Kidney (tissue), 14 donors: ENCODE data around the gene ALOX5AP. TPM values are rescaled to one million over a fixed set of nuclear protein-coding genes. Genes with fewer than 3 reads are reported as not detected.

Experiments used
- DNase-seq, 5 donors: peaks; one replicate each; pipeline ENCODE4 v3.0.0-alpha.2; 2013 to 2020
- FAIRE-seq: peaks from 2 replicates; lab custom pipeline; 2012; peaks lifted over from hg19 to GRCh38; lab: Jason Lieb, UNC
- H3K27ac ChIP-seq, 2 donors: one replicate each; pipeline ENCODE4 v1.7.0; 2013; ENCODE audit warnings: low read depth in 2 of 2, low read length in 2 of 2, inconsistent platforms in 1 of 2
- H3K27me3 ChIP-seq: one replicate; pipeline ENCODE4 v1.7.1; 2013; ENCODE audit warnings: low read length, inconsistent platforms; ENCODE audit not compliant: control insufficient read depth, insufficient read depth
- H3K36me3 ChIP-seq, 3 donors: one replicate each; pipeline versions ENCODE4 v1.7.0 to v1.7.1; 2013; ENCODE audit warnings: low read length in 3 of 3, control low read depth in 1 of 3, inconsistent platforms in 1 of 3; ENCODE audit not compliant: insufficient read depth in 3 of 3, control insufficient read depth in 2 of 3
- H3K4me1 ChIP-seq, 3 donors: one replicate each; pipeline versions ENCODE4 v1.7.0 to v1.7.1; 2013; ENCODE audit warnings: low read length in 3 of 3, inconsistent platforms in 1 of 3, low read depth in 1 of 3; ENCODE audit not compliant: control insufficient read depth in 2 of 3, insufficient read depth in 2 of 3
- H3K4me3 ChIP-seq, 3 donors: one replicate each; pipeline versions ENCODE4 v1.7.0 to v1.8.1; 2013; ENCODE audit warnings: low read length in 3 of 3, control low read depth in 1 of 3, inconsistent platforms in 1 of 3
- H3K9ac ChIP-seq, 3 donors: one replicate each; pipeline versions ENCODE4 v1.7.0 to v1.7.1; 2013; ENCODE audit warnings: low read length in 3 of 3, control low read depth in 1 of 3, inconsistent platforms in 1 of 3
- H3K9me3 ChIP-seq, 3 donors: one replicate each; pipeline versions ENCODE4 v1.7.0 to v1.7.1; 2013; ENCODE audit warnings: low read length in 3 of 3, control low read depth in 1 of 3, inconsistent platforms in 1 of 3; ENCODE audit not compliant: control insufficient read depth in 2 of 3, insufficient read depth in 1 of 3
- CTCF ChIP-seq: IDR thresholded peaks from 3 replicates; pipeline ENCODE4 v1.5.1; 2012; ENCODE audit warnings: mild to moderate bottlenecking, moderate library complexity, borderline replicate concordance; ENCODE audit not compliant: insufficient read depth; ENCODE audit errors: extremely low read depth
- intact Hi-C: fragments of 100-400 bp; cut with DNase I; formaldehyde crosslinking; loops from one replicate; pipeline ENCODE4 v1.11.1; 2022
- polyA plus RNA-seq: library from polyadenylated mRNA; stranded (reverse); fragments of 350-450 nt; fragmentation: Illumina TruSeq; extraction: RNeasy Lipid Tissue Mini Kit (QIAGEN cat#74804); gene quantifications from one replicate; pipeline ENCODE4 v1.2.3, GENCODE V29; 2014; ENCODE audit warnings: low read depth, low replicate concordance; ENCODE audit not compliant: insufficient read depth
- total RNA-seq: library from RNA; stranded (reverse); fragmentation: NEBNext Ultra II Directional; extraction: Animal tissue kit (Norgen Biotek cat#: 25700); gene quantifications from one replicate; pipeline ENCODE4 v1.2.1, GENCODE V29; 2021
- donor health status: control.
- donor health status: control.
- donor health status: control.
- donor health status: control.
- donor health status: control.
- donor health status: DM: yes; HTN: yes; CAD: no.
- donor health status: Normal renal cell carcinoma (clear cell type).

The ALOX5AP gene
- total and polyA plus RNA-seq, 2 donors from 2014 or later, result 15.4 to 25.0 TPM

- DNase-seq (no peak), FAIRE-seq (no peak)
- Histone ChIP-seq H3K9ac (no peak overlapping the region), H3K27ac (no peak overlapping the region), H3K9me3 (no peaks in the 10 kb centered on the region), H3K4me1 (no peaks in the 10 kb centered on the region), H3K4me3 (no peak overlapping the region), H3K27me3 (no peaks in the 10 kb centered on the region), H3K36me3 (no peaks in the 10 kb centered on the region)
- no peak for TF ChIP-seq CTCF
- intact Hi-C loops, result no loop called here
These were observed 23.5 kb upstream of the ALOX5AP start for GRCh38 chr13:30711837-30712236.

DNA sequence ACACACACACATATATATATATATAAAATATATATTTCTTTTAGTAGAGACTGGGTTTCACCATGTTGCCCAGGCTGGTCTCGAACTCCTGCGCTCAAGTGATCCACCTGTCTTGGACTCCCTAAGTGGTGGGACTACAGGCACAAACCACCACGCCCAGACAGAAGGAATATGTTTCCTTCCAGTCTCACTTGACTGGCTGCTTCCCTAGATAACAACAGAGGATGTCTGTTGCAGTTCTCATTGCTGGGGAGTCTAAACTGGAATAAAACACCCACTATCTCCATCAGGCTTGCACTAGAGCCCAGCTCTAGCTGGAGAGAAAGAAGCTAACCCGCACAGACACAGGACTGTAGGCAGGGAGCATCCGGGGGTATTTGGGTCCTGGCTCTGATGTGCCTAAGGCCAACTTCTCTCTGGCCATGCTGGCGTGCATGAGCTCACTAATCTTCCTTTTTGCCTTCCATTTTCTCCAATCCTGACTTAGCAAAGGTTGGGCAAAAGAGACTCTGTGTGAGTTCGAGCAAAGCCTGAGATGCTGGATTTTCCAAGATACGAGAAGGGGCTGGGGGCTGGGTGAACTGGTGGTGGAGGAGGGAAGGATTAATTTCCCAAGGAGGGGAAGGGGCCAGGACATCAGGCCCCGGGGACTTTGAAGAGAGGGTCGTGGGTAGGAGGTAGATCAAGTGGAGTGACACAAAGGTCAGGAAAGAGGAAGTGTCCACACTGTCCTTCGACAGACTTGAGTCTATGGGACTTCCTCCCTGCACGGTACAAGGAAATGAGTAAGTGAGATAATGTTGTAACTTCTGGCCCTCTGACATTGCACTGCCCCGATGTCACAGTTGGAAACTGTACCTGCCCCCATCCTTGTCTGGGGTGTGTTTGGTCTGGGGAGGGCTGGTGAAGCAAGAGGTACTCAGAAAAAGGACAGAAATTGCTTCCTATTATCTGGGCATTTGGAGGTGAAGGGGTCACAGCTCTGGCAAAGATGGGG, 22.5 kb upstream of the ALOX5AP start:
- H3K4me1 ChIP-seq, result no peaks in the 10 kb centered on the region
- no peak for FAIRE-seq
- TF ChIP-seq CTCF, result no peak
- no peak overlapping the region for H3K9ac ChIP-seq
- intact Hi-C loops, result no loop called here
- H3K36me3 ChIP-seq, result no peaks in the 10 kb centered on the region
- H3K9me3 ChIP-seq, result no peaks in the 10 kb centered on the region
- no peak overlapping the region for H3K4me3 ChIP-seq
- no peaks in the 10 kb centered on the region for H3K27me3 ChIP-seq
- no peak overlapping the region for H3K27ac ChIP-seq
- no peak for DNase-seq

DNA sequence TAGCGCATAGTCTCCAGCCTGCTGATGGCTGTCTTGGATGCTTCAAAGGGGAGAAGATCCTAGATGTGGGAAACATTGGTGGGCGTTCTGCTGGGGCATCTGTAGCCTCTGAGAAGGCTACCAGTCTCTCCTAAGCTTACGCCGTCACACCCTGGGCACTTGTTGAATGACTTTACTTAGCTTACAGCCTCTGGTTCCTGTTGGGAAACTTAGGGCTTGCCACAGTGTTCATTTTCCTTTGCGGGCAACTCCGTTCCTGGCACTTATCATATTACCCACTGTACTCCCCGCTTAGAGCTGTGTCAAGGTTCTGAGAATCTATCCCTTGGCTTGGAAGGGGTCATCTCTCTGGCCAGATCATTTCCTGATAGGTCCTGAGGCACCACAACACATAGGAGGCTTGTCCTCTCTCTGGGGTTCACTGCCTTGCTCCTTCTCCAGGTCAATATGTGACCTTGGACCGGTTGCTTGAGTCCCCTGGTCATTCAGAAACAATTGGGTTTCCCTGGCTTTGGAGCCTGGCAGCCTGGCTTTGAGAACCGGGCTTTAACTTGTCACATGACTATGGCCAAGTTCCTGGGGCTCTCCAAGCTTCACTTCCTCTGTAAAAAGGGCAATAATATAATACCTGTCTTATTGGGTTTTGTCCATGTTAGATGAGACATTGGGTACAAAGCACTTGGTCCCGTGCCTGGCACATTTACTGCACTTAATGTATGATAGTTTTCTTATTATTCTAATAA, 20.5 kb upstream of the ALOX5AP start:
- FAIRE-seq (no peak), DNase-seq (no peak)
- Histone ChIP-seq H3K9me3 (no peaks in the 10 kb centered on the region), H3K4me1 (no peaks in the 10 kb centered on the region), H3K27ac (no peak overlapping the region), H3K27me3 (no peaks in the 10 kb centered on the region), H3K9ac (no peak overlapping the region), H3K36me3 (no peaks in the 10 kb centered on the region), H3K4me3 (no peak overlapping the region)
- intact Hi-C loops, result no loop called here
- no peak for TF ChIP-seq CTCF
